DOHH2 (cell line): ENCODE data around the gene CHCHD6.

Experiments used
- H3F3A ChIP-seq: fragments of 200-600 bp; sonication (generic), shearing (Covaris generic); 2 replicates; pipeline ENCODE4 v1.6.0; 2016; ENCODE audit warnings: antibody characterized with exemption, mild to moderate bottlenecking; ENCODE audit not compliant: control insufficient read depth, insufficient read depth
- H3K27ac ChIP-seq: fragments of 200-600 bp; sonication (generic); 2 replicates; pipeline ENCODE4 v1.5.1; 2014; ENCODE audit warnings: low read depth, mild to moderate bottlenecking, low read length, moderate library complexity
- H3K27me3 ChIP-seq: fragments of 200-600 bp; sonication (generic); 2 replicates; pipeline ENCODE4 v1.6.1; 2014; ENCODE audit warnings: mild to moderate bottlenecking, low read length, mixed read lengths; ENCODE audit not compliant: control insufficient read depth
- H3K36me3 ChIP-seq: fragments of 200-600 bp; sonication (generic); 2 replicates; pipeline ENCODE4 v1.6.1; 2014; ENCODE audit warnings: mild to moderate bottlenecking, low read length, moderate library complexity, mixed read lengths; ENCODE audit not compliant: control insufficient read depth
- H3K4me1 ChIP-seq: fragments of 200-600 bp; sonication (generic); 2 replicates; pipeline ENCODE4 v1.6.1; 2014; ENCODE audit warnings: mild to moderate bottlenecking, low read length, mixed read lengths; ENCODE audit not compliant: control insufficient read depth
- H3K4me2 ChIP-seq: fragments of 200-600 bp; sonication (generic); 2 replicates; pipeline ENCODE4 v1.6.0; 2014; ENCODE audit warnings: mild to moderate bottlenecking, low read length, moderate library complexity
- H3K4me3 ChIP-seq: fragments of 200-600 bp; sonication (generic); 2 replicates; pipeline ENCODE4 v1.5.1; 2014; ENCODE audit warnings: mild to moderate bottlenecking, low read length, mixed read lengths
- H3K79me2 ChIP-seq: fragments of 200-600 bp; sonication (generic); 2 replicates; pipeline ENCODE4 v1.6.1; 2014; ENCODE audit warnings: mild to moderate bottlenecking, low read length, mixed read lengths; ENCODE audit not compliant: control insufficient read depth
- H3K9me2 ChIP-seq: fragments of 200-600 bp; sonication (generic); replicated peaks from 2 replicates; pipeline ENCODE4 v1.6.1; 2014; ENCODE audit warnings: mild to moderate bottlenecking, low read length, mixed read lengths; ENCODE audit not compliant: control insufficient read depth
- H3K9me3 ChIP-seq: fragments of 200-600 bp; sonication (generic); 2 replicates; pipeline ENCODE4 v1.6.1; 2014; ENCODE audit warnings: antibody characterized with exemption, low read length, mixed read lengths; ENCODE audit not compliant: control insufficient read depth, insufficient read depth
- H4K20me1 ChIP-seq: fragments of 200-600 bp; sonication (generic); 2 replicates; pipeline ENCODE4 v1.6.0; 2014; ENCODE audit warnings: low read depth, mild to moderate bottlenecking, antibody characterized with exemption, low read length, moderate library complexity; ENCODE audit not compliant: control insufficient read depth, insufficient read depth
- CTCF ChIP-seq: fragments of 200-600 bp; sonication (generic); IDR thresholded peaks from one replicate; pipeline ENCODE4 v1.5.1; 2014; ENCODE audit warnings: antibody characterized with exemption, mild to moderate bottlenecking, low read depth, low read length; ENCODE audit not compliant: poor library complexity, severe bottlenecking
- EZH2phosphoT487 ChIP-seq: fragments of 200-600 bp; sonication (generic); IDR thresholded peaks from 2 replicates; pipeline ENCODE4 v1.6.1; 2017; ENCODE audit warnings: borderline replicate concordance, mild to moderate bottlenecking, antibody characterized with exemption, low read length, moderate library complexity, mixed read lengths

CHCHD6 gene

GRCh38 chr3:126999383-126999782 lies 295.3 kb downstream of the CHCHD6 start:
- Histone ChIP-seq H3K9me3 (no peaks in the 10 kb centered on the region), H3K36me3 (no peaks in the 10 kb centered on the region), H3K27ac (no peak overlapping the region), H3K9me2 (no peaks in the 10 kb centered on the region), H3K4me1 (peaks cover 13% of the 10 kb centered on the region), H3K4me3 (no peak overlapping the region), H3K79me2 (no peaks in the 10 kb centered on the region), H4K20me1 (no peaks in the 10 kb centered on the region), H3F3A (no peaks in the 10 kb centered on the region), H3K27me3 (no peaks in the 10 kb centered on the region), H3K4me2 (no peak overlapping the region)
- TF ChIP-seq EZH2phosphoT487 (no peak), CTCF (no peak)

DNA sequence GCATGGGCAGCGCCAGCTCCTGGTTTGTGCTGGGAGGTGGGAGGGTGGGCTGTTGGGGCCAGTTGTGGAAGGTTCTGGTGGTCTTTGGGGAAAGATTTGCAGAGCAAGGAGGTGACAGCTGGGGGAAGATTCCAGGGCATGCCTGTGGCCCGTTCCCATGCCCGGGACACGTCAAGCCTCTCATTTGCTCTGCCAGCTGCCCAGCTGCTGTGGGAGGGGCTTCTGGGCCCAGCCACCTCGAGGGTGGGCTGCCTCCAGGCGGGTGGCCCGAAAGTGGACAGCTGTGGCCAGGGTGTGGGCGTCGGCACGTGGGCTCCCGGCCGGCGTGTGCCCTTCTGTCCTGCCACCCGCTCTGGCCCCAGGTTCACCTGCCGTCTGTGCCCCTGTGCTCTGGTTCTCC lies 296.1 kb downstream of the CHCHD6 start:
- no peak for TF ChIP-seq CTCF
- no peak overlapping the region for H3K4me3 ChIP-seq
- no peaks in the 10 kb centered on the region for H3K9me2 ChIP-seq
- H4K20me1 ChIP-seq, result no peaks in the 10 kb centered on the region
- no peaks in the 10 kb centered on the region for H3K9me3 ChIP-seq
- no peaks in the 10 kb centered on the region for H3K79me2 ChIP-seq
- no peaks in the 10 kb centered on the region for H3F3A ChIP-seq
- H3K27ac ChIP-seq, result no peak overlapping the region
- no peaks in the 10 kb centered on the region for H3K36me3 ChIP-seq
- H3K4me2 ChIP-seq, result no peak overlapping the region
- H3K4me1 ChIP-seq, result peaks cover 5% of the 10 kb centered on the region
- H3K27me3 ChIP-seq, result no peaks in the 10 kb centered on the region

GRCh38 chr3:127000761-127001160 lies 296.7 kb downstream of the CHCHD6 start:
- Histone ChIP-seq H3K9me2 (no peaks in the 10 kb centered on the region), H3F3A (no peaks in the 10 kb centered on the region), H3K79me2 (no peaks in the 10 kb centered on the region), H3K4me1 (no peaks in the 10 kb centered on the region), H3K27ac (no peak overlapping the region), H3K4me3 (no peak overlapping the region), H3K27me3 (no peaks in the 10 kb centered on the region), H3K36me3 (no peaks in the 10 kb centered on the region), H3K4me2 (no peak overlapping the region), H3K9me3 (no peaks in the 10 kb centered on the region), H4K20me1 (no peaks in the 10 kb centered on the region)
- TF ChIP-seq EZH2phosphoT487, result no peak
- TF ChIP-seq CTCF, result no peak
